HL-60 (cell line): ENCODE measurements around the gene VDR.

Experiments
- CTCF ChIP-seq: IDR thresholded peaks from one replicate; pipeline ENCODE4 v1.5.1; 2011; ENCODE audit warnings: low read length, control low read depth, inconsistent platforms; ENCODE audit not compliant: insufficient read depth
- POLR2AphosphoS5 ChIP-seq: IDR thresholded peaks from 2 replicates; pipeline ENCODE4 v1.6.1; 2012; ENCODE audit warnings: low read depth
- REST ChIP-seq: IDR thresholded peaks from 2 replicates; pipeline ENCODE4 v1.6.1; 2012; ENCODE audit warnings: low read depth; ENCODE audit not compliant: insufficient replicate concordance
- SPI1 ChIP-seq: IDR thresholded peaks from 2 replicates; pipeline ENCODE4 v1.6.1; 2012; ENCODE audit warnings: low read depth, mild to moderate bottlenecking, borderline replicate concordance

- no peak for TF ChIP-seq CTCF
- no peak for TF ChIP-seq POLR2AphosphoS5
- no peak for TF ChIP-seq REST
- TF ChIP-seq SPI1 = no peak
These were observed 8.8 kb downstream of the VDR start for GRCh38 chr12:47896022-47896421.
